Right lung (tissue), 5 donors: ENCODE measurements around the gene S1PR3. TPM values are rescaled to one million over a fixed set of nuclear protein-coding genes. Genes with fewer than 3 reads are reported as not detected.

Experiments
- DNase-seq, 2 donors: peaks; one replicate each; pipeline ENCODE4 v3.0.0-alpha.2; 2013
- polyA plus RNA-seq, 5 donors: library from polyadenylated mRNA; unstranded; fragments of 120-200 nt; gene quantifications; one replicate each; pipeline versions ENCODE4 v1.2.1 to v1.2.3, GENCODE V29; 2013; ENCODE audit warnings: inconsistent platforms in 1 of 5, low replicate concordance in 1 of 5; ENCODE audit not compliant: insufficient read length in 5 of 5, insufficient read depth in 1 of 5

S1PR3 gene
- polyA plus RNA-seq, 5 donors = 77.2 to 113 (median 80.3) TPM

- DNase-seq = no peak
Measured at GRCh38 chr9:88990041-88990728, 1.1 kb upstream of the S1PR3 start.

DNA sequence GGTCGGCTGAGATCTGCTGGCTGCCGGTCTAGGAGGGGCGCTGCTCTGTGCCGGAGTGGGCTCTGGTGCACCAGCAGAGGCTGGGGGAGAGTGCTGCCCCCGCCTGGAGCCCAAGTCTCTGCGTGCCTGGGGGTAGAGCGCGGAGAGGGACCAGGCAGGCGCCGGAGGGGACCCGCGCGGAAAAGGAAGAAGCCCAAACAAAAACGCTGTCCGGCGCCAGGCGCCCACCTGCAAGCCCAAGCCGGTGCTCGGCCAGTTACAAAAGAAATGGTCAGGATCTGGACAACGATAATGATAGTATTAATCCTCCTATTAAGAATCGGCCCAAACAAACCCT is 571 bp upstream of the S1PR3 start:
- peak in 1 of 2 donors; percentile 48 for DNase-seq

GRCh38 chr9:88992556-88992955 is 1.3 kb downstream of the S1PR3 start:
- DNase-seq = no peak

- no peak for DNase-seq
Measured at GRCh38 chr9:88993327-88993726, 2.1 kb downstream of the S1PR3 start.

GRCh38 chr9:88993871-88994460 is 2.7 kb downstream of the S1PR3 start:
- DNase-seq = no peak

DNA sequence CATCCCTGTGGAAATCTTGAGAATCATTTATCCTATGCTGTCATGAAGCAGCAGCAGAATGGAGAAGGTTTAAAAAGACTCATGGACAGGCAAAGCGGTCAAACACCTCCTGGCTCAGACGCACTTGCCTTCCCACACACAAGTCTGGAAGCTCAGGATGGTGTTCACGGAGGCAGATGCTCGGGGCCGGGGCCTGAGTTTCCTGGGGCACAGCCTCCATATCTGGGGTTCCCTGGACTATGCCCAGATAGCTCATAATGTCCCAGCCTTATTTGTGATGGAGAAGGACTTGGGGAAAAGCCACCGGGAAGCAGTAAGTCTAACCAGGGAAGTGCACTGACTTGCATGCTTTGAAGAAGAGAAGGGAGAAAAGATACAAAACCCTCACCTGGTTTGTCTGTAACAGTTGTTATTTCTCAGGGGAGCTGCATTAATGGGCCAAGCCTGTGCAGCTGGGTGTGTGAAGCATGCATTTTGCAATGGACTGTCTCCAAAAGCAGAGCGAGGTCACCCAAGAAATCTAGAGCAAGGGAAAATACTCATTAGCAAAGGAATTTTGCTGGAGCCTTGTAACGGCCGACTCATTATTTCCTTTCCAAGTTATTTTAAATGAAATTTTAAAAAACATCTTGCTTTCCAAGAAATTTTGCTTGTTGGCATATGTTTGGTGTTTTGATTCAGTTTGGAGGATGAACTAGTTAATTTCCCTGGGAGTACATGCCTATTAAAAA is 3.4 kb downstream of the S1PR3 start:
- DNase-seq = peak; percentile 55 to 65

GRCh38 chr9:88995200-88995577 is 3.9 kb downstream of the S1PR3 start:
- no peak for DNase-seq

DNA sequence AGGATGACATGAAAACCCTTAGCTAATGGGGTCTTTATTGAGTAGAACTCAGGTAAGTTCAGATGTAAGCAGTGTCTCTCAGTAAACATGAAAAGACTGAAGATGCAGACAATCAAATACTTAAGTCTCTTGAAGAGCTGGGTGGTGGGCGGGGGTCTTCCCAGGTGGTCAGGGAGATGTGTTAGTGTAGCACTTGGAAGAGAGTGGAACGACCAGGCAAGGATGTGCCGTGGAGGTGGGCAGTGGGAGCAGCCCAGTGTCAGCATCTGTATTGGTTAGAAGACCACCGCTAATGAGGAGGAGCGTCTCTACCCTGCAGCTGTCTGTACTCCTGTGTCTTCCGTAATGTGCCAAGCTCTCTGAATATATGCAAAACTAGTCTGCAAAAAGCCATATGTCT is 4.4 kb downstream of the S1PR3 start:
- no peak for DNase-seq

- no peak for DNase-seq
Measured at GRCh38 chr9:88996046-88996920, 5.0 kb downstream of the S1PR3 start.

GRCh38 chr9:88996921-88997235 is 5.6 kb downstream of the S1PR3 start:
- no peak for DNase-seq

DNA sequence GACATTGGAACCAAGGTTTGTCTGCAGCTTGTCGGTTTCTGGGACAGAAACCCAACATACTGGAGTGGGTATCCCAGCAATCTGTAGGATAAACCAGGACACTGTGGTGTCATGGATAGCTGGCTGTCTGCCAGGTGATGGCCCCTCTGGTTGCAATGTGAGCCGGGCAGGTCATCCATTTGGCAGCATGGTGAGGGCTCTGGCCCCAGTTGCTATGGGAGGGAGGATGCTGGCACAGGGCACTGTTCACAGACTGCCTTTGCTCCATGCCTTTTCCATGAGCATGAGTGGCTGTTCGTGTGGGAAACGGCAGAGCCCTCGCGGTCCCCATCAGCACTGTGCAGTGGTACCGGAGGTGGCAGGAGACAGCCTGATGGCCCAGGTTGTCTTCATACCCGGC is 6.4 kb downstream of the S1PR3 start:
- DNase-seq = no peak

- DNase-seq = no peak
Measured at GRCh38 chr9:88998503-88998902, 7.2 kb downstream of the S1PR3 start.

DNA sequence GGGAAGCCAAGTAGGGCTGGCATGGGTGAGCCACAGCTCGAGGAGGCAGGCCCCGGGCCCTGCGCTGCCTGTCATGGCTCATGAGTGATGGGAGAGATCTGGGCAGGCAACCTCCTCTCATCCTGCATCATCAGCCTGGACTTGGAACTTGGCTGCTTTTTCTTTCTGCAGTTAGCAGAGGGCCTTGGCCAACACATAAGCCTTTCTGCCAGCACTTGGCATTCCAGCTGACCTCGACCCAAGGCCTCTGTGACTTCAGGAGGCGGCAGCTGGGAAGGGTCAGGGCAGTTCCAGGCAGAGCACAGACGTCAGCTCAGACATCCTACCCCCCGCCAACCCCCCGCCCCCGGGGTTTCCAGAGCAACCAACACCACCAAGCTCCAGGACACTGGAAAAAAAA is 7.6 kb downstream of the S1PR3 start:
- DNase-seq = no peak

GRCh38 chr9:89000371-89000781 is 9.1 kb downstream of the S1PR3 start:
- DNase-seq = no peak

GRCh38 chr9:89000973-89001916 is 10.0 kb downstream of the S1PR3 start:
- DNase-seq = peak; percentile 81 to 88

- no peak for DNase-seq
Measured at GRCh38 chr9:89001917-89002540, 10.8 kb downstream of the S1PR3 start.

GRCh38 chr9:89002987-89003386 is 11.7 kb downstream of the S1PR3 start:
- no peak for DNase-seq

GRCh38 chr9:89005323-89005722 is 14.1 kb downstream of the S1PR3 start:
- DNase-seq = no peak

DNA sequence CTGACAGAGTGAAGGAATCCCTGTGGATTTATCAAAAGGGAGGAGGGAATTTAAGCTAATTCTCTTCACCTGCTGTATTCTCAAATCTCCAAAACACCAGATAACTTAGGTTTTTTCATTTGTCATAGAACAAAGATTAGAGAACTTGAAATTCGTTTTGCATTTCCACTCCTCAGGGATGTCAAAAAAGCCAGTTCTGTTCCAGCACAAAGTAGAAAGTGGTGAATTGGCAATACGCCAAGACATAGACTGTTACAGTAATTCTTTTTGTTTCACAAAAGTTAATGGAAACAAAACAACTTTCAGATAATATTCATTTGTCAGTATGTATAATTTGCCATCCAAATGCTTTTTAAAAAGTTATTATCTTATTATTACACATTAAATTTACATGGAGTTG is 15.0 kb downstream of the S1PR3 start:
- DNase-seq = no peak
